Stimulated activated effector memory CD8-positive, alpha-beta T cell treated with anti-CD3 and anti-CD28 coated beads, Interleukin-12 subunit alpha, Interleukin-12 subunit beta, amount 100 ng/mL, for 72 hours (primary cell): ENCODE data around the gene SPRED2.

Experiments used
- ATAC-seq: fragments of 150-1000 bp; cut with Tn5 transposase; 2 replicates; pipeline ENCODE4 v1.10.0; 2021
- DNase-seq, 2 donors: peaks; one replicate each; pipeline ENCODE4 v3.0.0; 2021 to 2022; ENCODE audit warnings: low spot score in 2 of 2
- H3K27ac Mint-ChIP-seq: one replicate; pipeline ENCODE4 v1.8.0; 2022; ENCODE audit warnings: mild to moderate bottlenecking, mixed read lengths
- H3K36me3 Mint-ChIP-seq: one replicate; pipeline ENCODE4 v1.8.0; 2022; ENCODE audit warnings: mild to moderate bottlenecking, mixed read lengths
- H3K4me1 Mint-ChIP-seq: one replicate; pipeline ENCODE4 v1.8.0; 2022; ENCODE audit warnings: mixed read lengths
- H3K4me3 Mint-ChIP-seq: one replicate; pipeline ENCODE4 v1.8.0; 2022; ENCODE audit warnings: mild to moderate bottlenecking, mixed read lengths
- H3K9me3 Mint-ChIP-seq: one replicate; pipeline ENCODE4 v1.8.0; 2022; ENCODE audit warnings: mixed read lengths

Gene SPRED2

DNA sequence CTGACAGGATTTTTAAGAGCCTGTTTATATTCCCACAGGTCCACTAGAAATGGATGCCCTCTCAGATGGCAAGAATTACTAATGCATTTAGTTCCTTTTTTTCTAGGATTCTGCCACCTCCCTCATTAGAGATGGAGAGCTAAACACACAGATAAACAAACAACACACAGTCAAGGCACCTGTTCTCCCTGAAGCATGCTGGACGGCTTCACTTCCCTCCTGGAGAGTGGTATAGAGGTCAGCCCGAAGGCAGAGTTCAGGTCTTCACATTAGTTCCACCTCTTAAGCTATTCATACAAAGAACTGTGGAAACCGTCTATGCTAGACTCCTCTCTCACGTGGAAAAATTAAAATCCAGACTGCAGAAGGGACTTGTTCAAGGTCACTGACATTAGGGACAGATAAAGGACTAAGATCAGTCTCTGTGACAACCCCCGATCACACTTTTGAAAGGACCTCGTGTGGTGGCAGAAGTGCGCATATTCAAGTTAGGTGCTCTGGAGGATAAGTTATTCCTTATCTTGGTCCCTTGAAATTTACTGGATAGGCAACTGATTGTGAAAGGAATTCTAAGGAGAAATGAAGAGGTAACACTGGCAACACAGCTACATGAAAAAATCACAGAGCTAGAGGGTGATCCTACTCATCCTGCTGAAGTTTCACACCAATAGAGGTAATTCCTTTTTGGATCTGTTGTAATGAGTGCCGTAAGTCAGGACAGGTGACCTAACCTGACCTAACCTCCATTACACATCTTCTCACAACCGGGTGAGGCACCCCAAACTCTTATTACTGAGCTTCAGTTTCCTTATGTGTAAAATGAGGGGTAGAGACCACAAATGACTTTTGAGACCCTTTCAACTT is 75.1 kb downstream of the SPRED2 start:
- ATAC-seq (peak; percentile 74), DNase-seq (peak in 1 of 2 donors; percentile 45)
- peak overlapping the region; percentile 10 for H3K4me3 Mint-ChIP-seq
- H3K9me3 Mint-ChIP-seq = no peaks in the 10 kb centered on the region
- H3K27ac Mint-ChIP-seq = no peak overlapping the region
- H3K4me1 Mint-ChIP-seq = peaks cover 36% of the 10 kb centered on the region
- H3K36me3 Mint-ChIP-seq = no peaks in the 10 kb centered on the region

- Mint-ChIP-seq H3K4me1 (peaks cover 18% of the 10 kb centered on the region), H3K27ac (no peak overlapping the region), H3K4me3 (no peak overlapping the region), H3K36me3 (no peaks in the 10 kb centered on the region), H3K9me3 (no peaks in the 10 kb centered on the region)
- DNase-seq (peak in 1 of 2 donors; percentile 17), ATAC-seq (no peak)
These were observed 77.1 kb downstream of the SPRED2 start for GRCh38 chr2:65355186-65355831.

DNA sequence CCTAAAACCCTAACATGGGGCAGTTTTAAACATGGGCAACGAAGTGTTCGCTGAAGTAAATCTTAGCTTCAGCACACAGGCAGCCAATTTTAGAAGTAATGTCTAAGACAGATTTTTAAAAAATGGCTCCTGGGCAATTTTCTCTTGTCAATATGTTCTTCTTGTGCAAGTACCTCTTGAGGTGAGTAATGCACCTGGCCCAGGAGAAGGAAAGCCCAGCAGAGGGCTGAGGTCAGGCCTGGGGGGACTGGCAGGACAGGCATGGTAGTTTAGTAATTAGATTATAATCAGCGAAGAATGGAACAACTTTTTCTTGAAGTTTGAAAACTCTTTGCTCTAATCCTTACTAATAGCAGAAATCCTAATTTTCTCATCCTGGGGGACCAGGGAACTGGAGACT is 77.6 kb downstream of the SPRED2 start:
- DNase-seq = peak in 1 of 2 donors; percentile 22
- no peak for ATAC-seq
- H3K4me3 Mint-ChIP-seq = no peak overlapping the region
- no peaks in the 10 kb centered on the region for H3K9me3 Mint-ChIP-seq
- peaks cover 17% of the 10 kb centered on the region for H3K4me1 Mint-ChIP-seq
- H3K27ac Mint-ChIP-seq = no peak overlapping the region
- H3K36me3 Mint-ChIP-seq = no peaks in the 10 kb centered on the region

DNA sequence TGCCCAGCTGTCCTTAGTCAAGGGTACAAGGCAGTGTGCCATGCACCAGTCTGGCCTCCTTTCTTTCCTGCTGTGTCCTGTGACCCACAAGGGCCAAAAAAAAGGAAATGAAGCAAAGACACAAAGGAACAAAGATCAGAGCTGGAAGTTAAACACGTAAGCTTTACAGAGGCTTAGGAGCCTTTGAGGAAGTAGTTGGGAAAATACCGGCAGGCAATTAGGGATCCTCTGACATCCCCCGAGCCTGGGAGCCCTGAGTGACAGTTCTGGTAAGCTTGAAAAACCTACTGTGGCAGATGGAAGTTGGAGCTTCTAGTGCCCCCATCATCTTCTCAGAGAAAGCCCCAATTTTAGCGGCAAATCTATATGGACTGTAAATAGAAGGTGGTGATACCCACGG is 78.5 kb downstream of the SPRED2 start:
- Mint-ChIP-seq H3K4me1 (peaks cover 17% of the 10 kb centered on the region), H3K27ac (no peak overlapping the region), H3K4me3 (no peak overlapping the region), H3K36me3 (no peaks in the 10 kb centered on the region), H3K9me3 (no peaks in the 10 kb centered on the region)
- no peak for ATAC-seq
- DNase-seq = peak in 1 of 2 donors; percentile 20

GRCh38 chr2:65353046-65353445 is 79.4 kb downstream of the SPRED2 start:
- ATAC-seq (no peak), DNase-seq (peak in 1 of 2 donors; percentile 32)
- H3K9me3 Mint-ChIP-seq = no peaks in the 10 kb centered on the region
- no peaks in the 10 kb centered on the region for H3K36me3 Mint-ChIP-seq
- H3K27ac Mint-ChIP-seq = no peak overlapping the region
- no peak overlapping the region for H3K4me3 Mint-ChIP-seq
- H3K4me1 Mint-ChIP-seq = peaks cover 11% of the 10 kb centered on the region

DNA sequence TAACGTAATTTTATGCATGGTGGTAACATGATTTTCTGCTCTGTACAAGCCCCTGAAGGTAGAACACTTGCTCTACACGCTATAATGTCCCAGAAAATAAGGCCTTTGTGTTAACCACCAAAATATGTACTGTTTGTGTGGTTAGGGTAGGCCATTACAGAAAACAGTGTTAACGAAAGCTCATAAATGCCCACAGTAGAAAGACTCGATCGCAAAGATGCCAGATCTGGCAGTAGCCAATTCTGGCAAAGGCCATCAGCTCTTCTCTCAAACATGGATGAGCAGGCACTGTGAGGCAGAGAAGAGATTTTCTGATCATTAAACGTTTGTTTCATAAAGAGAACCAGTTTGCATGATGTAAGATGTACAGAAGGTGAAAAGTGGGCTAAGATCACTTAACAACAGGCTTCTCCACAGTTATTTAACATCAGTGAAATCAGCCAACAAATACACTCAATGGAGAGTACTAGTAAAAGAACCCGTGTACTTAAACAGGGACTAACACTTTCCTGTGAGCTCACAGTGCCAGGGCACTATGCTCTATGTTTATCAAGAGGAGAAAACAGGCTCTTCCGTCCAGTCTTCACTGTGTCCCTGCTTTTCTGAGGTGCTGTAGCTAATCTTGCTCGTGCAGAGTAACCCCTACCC is 80.3 kb downstream of the SPRED2 start:
- DNase-seq = peak in 1 of 2 donors; percentile 18
- H3K27ac Mint-ChIP-seq = no peak overlapping the region
- no peak for ATAC-seq
- H3K4me1 Mint-ChIP-seq = peaks cover 1% of the 10 kb centered on the region
- H3K9me3 Mint-ChIP-seq = no peaks in the 10 kb centered on the region
- no peak overlapping the region for H3K4me3 Mint-ChIP-seq
- no peaks in the 10 kb centered on the region for H3K36me3 Mint-ChIP-seq

DNA sequence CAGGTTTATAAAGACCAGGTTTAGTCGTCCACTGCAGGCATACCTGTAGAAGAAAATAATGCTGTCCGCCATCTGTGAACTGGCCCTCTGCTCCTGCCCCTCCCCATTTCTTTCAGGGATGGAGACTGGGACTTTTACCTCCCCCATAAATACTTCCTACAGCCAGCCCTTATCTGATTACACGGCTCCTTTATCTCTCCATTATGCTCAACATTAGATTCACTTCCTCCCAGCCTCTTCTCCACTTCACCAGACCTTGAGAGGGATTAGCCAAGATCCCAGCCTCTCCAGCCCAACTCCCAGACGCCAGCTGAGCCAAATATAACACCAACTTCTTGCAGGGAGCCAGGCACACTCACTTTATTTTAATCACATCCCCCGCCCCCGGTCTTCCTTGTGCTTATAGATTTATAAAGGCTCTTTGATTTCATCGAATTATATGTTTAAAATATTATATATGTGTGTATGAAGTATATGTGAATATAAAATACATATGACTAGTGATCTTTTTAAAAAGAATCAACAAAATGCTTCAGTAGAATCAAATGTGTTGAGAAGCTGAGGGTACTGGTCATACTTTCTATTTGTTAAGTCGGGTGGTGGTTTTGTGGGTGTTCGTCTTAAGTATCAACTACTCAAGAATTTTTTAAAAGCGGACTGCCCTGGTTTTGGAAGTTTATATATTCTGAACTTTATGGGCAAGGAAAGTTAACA is 81.0 kb downstream of the SPRED2 start:
- ATAC-seq = no peak
- Mint-ChIP-seq H3K27ac (no peak overlapping the region), H3K4me3 (no peak overlapping the region), H3K4me1 (peaks cover 4% of the 10 kb centered on the region), H3K36me3 (no peaks in the 10 kb centered on the region), H3K9me3 (no peaks in the 10 kb centered on the region)
- peak in 1 of 2 donors; percentile 39 for DNase-seq

DNA sequence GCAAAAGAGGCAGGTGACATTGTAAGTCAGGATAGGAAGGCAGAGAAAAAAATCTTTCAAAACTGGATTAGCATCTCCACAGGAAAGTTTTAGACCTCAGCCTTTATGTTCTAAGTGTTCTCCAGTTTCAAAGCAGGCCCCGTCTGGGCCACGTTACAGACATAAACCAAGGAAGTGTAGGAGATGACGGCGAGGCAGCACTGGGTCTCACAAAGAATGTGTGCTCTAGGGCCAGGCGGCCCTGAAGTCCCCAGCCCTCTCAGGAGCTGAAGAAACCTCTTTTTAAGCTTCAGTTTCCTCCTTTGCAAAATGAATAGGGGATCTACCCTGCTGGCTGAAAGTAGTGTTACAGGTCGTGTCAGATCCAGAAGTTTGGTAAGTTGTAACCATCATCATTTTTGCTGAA is 81.7 kb downstream of the SPRED2 start:
- H3K4me1 Mint-ChIP-seq = peaks cover 8% of the 10 kb centered on the region
- no peak overlapping the region for H3K4me3 Mint-ChIP-seq
- no peaks in the 10 kb centered on the region for H3K9me3 Mint-ChIP-seq
- no peak overlapping the region for H3K27ac Mint-ChIP-seq
- DNase-seq (no peak), ATAC-seq (no peak)
- no peaks in the 10 kb centered on the region for H3K36me3 Mint-ChIP-seq

GRCh38 chr2:65349863-65350262 is 82.5 kb downstream of the SPRED2 start:
- Mint-ChIP-seq H3K36me3 (no peaks in the 10 kb centered on the region), H3K4me1 (peaks cover 8% of the 10 kb centered on the region), H3K9me3 (no peaks in the 10 kb centered on the region), H3K4me3 (no peak overlapping the region), H3K27ac (no peak overlapping the region)
- DNase-seq = peak in 1 of 2 donors; percentile 28
- no peak for ATAC-seq

GRCh38 chr2:65347913-65348312 is 84.5 kb downstream of the SPRED2 start:
- peak in 1 of 2 donors; percentile 2 for DNase-seq
- H3K4me3 Mint-ChIP-seq = no peak overlapping the region

DNA sequence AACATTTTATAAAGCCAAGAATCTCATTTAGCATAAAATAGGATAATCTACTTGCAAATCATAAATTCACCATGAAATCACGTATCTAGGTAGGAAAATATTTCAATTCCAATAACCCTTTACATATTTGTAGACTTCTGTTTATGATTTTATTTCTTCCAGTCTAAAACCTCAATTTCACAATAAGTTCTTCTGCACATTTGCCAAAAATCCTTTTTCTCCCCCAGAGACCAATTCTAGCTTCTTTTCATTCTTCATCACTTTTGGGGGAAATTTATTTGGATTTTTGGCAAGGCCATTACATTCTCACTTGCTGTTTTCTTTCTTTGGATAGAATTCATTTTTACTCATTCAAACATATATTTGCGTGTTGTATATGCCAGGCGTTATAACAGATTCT is 86.8 kb downstream of the SPRED2 start:
- H3K27ac Mint-ChIP-seq = no peak overlapping the region
- H3K36me3 Mint-ChIP-seq = no peaks in the 10 kb centered on the region
- no peaks in the 10 kb centered on the region for H3K9me3 Mint-ChIP-seq
- no peak for ATAC-seq
- DNase-seq = no peak
- H3K4me1 Mint-ChIP-seq = peaks cover 8% of the 10 kb centered on the region
- H3K4me3 Mint-ChIP-seq = no peak overlapping the region

More at GRCh38 chr2:65347913-65348312, 84.5 kb downstream of the SPRED2 start:
- no peak overlapping the region for H3K27ac Mint-ChIP-seq
- no peak for ATAC-seq
- peaks cover 8% of the 10 kb centered on the region for H3K4me1 Mint-ChIP-seq
- no peaks in the 10 kb centered on the region for H3K36me3 Mint-ChIP-seq
- no peaks in the 10 kb centered on the region for H3K9me3 Mint-ChIP-seq

- peak; percentile 54 for ATAC-seq
- peak in 1 of 2 donors; percentile 44 for DNase-seq
- H3K4me1 Mint-ChIP-seq = peaks cover 8% of the 10 kb centered on the region
- H3K36me3 Mint-ChIP-seq = no peaks in the 10 kb centered on the region
- no peak overlapping the region for H3K27ac Mint-ChIP-seq
- no peaks in the 10 kb centered on the region for H3K9me3 Mint-ChIP-seq
- H3K4me3 Mint-ChIP-seq = peak overlapping the region; percentile 33
These were observed 87.7 kb downstream of the SPRED2 start for GRCh38 chr2:65344689-65345088.

DNA sequence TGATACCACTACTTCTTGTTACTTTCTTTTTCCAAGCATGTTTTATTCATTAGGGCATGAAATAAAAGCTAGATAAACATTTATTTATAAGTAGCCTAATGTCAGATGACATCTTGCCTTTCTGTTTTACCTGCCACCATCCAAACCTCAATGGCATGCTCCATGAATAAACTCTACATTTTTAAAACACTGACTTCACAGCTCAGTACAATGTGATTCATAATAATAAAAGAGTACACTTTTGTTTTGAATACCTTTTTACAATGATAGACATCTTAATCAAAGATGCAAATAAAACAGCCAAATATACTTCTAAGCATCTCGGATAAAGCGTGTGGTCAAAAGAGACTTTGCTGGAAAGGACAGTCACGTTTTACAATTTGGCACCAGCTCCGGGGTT is 88.2 kb downstream of the SPRED2 start:
- Mint-ChIP-seq H3K27ac (no peak overlapping the region), H3K4me1 (peaks cover 8% of the 10 kb centered on the region), H3K4me3 (peak overlapping the region; percentile 33), H3K36me3 (no peaks in the 10 kb centered on the region), H3K9me3 (no peaks in the 10 kb centered on the region)
- peak; percentile 76 for ATAC-seq
- no peak for DNase-seq

DNA sequence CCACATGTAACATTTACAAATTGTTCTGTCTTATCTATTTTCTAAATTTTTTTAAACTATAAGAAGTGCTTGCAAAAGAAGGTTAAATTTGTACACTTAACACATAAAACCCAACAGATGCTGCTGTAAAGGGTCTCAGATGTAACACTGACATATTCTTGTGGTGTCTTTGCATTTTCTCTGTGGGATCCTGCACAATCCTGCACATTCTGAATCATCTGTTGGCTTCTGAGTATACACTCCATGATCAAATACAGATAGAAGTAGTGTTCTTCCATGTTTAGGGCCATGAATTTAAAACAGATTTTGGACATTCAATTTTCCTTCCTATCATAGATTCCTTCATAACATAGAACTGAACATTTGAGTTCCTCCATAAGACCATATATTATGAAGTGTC is 89.0 kb downstream of the SPRED2 start:
- Mint-ChIP-seq H3K36me3 (no peaks in the 10 kb centered on the region), H3K9me3 (no peaks in the 10 kb centered on the region), H3K4me3 (no peak overlapping the region), H3K4me1 (peaks cover 8% of the 10 kb centered on the region), H3K27ac (no peak overlapping the region)
- peak in 1 of 2 donors; percentile 20 for DNase-seq
- ATAC-seq = no peak
